Fibroblast of pulmonary artery (primary cell): ENCODE results near the gene CRACDL.
A peak's percentile ranks its signal among the peaks of the same experiment; 100 is the strongest.

Experiments
- DNase-seq: peaks from one replicate; pipeline ENCODE4 v3.0.0-alpha.2; 2010; ENCODE audit warnings: low read depth
- H3K4me3 ChIP-seq: replicated peaks from 2 replicates; pipeline ENCODE4 v1.5.1; 2011; ENCODE audit warnings: low read depth, mild to moderate bottlenecking, control low read depth, low read length, moderate library complexity
- TF ChIP-seq, protein P1 (sequence below): IDR thresholded peaks from 2 replicates; pipeline ENCODE4 v1.5.1; 2011; ENCODE audit warnings: mild to moderate bottlenecking, control low read depth, low read length, inconsistent platforms; ENCODE audit errors: missing control alignments

Gene CRACDL

DNA sequence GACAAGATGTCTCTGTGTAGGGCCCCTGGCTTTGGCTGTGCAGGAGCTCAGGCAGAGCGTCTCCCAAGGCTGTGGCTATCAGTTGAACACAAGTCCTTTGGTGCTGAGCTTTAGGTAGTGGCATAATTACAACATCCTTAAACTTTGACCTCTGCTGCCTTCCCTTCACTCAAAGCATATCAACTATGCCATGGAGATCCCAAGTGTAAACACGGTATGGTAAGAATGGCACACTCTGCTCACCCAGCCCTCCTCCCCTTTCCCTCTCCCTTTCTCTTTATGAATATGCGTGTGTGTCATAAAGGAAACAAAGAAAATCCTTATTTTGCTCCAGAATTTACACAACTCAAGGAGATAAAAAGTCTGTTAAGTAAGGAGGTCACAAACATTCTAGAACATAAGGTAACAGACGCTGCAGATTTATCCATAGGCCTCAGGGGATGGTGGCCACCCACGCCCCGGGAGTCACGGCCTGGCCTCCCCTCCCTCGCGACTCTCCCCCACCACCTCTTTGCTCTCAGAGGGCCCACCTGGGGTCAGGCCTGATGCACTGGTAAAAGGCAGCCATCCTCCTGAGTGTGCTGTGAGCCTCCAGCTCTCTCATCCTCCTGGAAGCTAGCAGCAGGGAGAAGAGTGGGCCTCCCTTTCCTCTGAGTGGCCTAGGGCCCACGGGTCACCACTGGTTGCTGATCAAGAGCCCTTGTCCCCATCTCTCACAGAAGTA lies 67.3 kb downstream of the CRACDL start:
- H3K4me3 ChIP-seq, result no peak overlapping the region
- TF ChIP-seq, protein P1, sequence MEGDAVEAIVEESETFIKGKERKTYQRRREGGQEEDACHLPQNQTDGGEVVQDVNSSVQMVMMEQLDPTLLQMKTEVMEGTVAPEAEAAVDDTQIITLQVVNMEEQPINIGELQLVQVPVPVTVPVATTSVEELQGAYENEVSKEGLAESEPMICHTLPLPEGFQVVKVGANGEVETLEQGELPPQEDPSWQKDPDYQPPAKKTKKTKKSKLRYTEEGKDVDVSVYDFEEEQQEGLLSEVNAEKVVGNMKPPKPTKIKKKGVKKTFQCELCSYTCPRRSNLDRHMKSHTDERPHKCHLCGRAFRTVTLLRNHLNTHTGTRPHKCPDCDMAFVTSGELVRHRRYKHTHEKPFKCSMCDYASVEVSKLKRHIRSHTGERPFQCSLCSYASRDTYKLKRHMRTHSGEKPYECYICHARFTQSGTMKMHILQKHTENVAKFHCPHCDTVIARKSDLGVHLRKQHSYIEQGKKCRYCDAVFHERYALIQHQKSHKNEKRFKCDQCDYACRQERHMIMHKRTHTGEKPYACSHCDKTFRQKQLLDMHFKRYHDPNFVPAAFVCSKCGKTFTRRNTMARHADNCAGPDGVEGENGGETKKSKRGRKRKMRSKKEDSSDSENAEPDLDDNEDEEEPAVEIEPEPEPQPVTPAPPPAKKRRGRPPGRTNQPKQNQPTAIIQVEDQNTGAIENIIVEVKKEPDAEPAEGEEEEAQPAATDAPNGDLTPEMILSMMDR, result no peak
- no peak for DNase-seq

DNA sequence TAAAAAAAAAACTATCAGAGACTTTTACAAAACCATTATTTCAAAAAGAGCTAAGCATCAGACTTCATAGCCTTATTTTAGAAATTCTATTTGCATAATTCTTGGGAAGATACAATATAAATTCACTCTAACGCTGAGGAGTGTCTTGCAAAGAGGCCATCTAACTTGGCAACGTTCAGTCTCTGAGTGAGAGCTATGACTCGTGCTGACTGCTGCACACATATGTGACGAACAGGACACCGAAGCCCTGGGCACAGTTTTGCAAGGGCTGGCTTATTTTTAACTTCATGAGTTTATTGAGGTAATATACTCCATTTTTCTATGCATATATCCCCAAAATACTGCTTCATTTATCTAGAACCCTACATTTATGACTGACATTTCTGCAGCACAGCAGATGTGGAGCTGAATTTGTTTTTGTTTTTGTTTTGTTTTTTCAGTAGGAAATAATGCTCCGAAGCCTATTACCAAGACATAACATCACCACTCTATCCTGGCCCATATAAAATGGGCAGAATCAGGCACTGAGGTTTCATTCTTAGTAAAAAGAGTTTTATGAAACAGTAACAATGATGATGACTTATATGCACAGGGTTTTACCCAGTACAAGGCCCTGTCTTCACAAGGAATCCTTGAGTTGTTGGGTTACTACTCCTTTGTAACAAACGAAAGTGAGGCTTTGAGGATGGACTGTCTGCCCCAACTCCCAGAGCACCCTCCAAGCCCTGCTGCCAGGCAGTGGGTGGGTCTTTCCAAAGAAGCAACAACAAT lies 68.3 kb downstream of the CRACDL start:
- TF ChIP-seq, protein P1, result no peak
- DNase-seq, result peak; percentile 26
- no peak overlapping the region for H3K4me3 ChIP-seq

DNA sequence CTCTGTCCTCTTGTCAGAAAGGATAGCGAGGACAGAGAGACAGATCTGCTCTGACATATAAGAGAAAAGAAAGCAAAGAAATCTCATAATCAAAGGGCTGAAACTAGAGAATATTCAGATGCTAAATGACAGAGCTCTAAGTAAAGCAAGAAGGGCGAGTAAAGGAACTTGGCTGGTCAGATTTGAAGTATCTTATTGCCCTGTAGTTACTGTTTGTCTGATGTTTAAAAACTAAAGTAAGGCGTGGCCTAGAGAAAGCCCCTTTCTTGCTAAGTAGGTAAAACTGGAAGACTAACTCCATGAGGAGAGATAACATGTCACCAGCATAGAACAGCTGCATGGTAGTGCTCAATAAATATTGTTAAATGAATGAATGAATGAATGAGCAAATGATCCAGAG lies 70.0 kb downstream of the CRACDL start:
- H3K4me3 ChIP-seq, result no peak overlapping the region
- DNase-seq, result no peak
- TF ChIP-seq, protein P1, result no peak

DNA sequence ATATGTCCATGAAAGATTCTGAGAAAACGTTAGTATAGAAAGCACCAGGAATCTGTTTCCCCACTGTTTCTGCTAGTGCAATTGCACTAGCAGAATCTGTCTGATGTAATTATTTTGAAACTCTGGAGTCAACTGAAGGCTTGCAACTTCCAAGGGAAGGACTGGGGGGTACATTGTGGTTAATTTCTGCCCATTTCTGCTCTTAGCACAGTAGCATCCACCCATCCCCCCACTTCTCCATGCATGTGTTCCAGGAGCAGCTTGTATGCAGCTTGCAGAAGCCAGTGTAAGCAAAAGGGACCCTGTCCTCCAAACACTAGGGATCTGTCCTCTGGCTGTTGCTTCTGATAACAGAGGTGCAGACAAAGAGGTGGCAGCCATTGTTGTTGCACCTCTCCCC lies 74.4 kb downstream of the CRACDL start:
- H3K4me3 ChIP-seq, result no peak overlapping the region
- TF ChIP-seq, protein P1, result no peak
- no peak for DNase-seq

DNA sequence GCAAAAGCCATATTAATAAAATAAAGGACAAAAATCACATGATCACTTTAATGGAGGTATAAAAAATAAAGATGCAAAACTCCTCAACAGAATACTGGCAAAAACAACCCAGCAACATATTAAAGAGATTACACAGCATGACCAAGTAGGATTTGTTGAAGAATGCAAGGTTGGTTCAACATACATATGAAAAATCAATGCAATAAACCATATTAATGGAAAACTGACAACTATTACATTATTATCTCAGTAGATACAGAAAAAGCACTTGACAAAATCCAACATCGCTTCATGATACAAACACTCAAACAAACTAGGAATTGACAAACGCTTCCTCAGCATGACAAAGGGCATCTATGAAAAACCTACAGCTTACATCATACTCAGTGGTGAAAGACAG lies 76.7 kb downstream of the CRACDL start:
- TF ChIP-seq, protein P1, result no peak
- no peak overlapping the region for H3K4me3 ChIP-seq
- DNase-seq, result no peak

DNA sequence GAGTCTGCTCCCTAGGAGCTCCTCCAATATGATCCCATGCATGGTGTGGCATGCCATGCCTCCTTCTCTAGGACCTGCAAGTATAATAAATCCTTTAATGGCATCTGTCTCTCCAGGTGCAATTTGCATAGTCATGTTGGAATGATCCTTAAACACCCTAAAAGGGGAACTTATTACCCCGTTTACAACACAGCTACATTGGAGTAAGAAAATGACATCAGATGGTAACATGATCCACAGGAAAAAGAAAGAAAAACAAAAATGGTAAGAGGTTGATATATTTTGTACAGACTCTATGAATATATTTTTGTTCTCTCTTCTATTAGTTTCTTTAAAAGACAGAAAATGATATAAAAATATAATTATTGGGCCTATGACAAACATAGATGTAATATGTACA lies 79.0 kb downstream of the CRACDL start:
- no peak overlapping the region for H3K4me3 ChIP-seq
- TF ChIP-seq, protein P1, result no peak
- DNase-seq, result no peak

DNA sequence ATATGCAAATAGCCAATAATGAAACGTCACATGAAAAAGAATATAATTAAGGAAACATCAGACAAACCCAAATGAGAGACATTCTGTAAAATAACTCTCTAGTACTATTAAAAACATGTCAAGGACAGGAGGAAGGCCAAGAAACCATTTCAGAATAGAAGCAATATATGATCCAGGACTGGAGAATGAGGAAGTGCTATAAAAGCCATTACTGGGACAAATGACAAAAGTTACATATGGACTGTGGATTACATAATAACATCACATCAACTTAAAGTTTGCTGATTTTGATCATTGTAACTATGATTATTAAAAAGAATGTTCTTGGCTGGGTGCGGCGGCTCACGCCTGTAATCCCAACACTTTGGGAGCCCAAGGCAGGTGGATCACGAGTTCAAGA lies 81.3 kb downstream of the CRACDL start:
- DNase-seq, result no peak
- no peak overlapping the region for H3K4me3 ChIP-seq
- TF ChIP-seq, protein P1, result no peak
